ENCODE results near the gene NUDT8.
"Not testable (repeated sequence)": the region's sequence is repeated elsewhere in the genome, so short reads cannot be mapped to it uniquely, and the experiment has no call there.

The NUDT8 gene, protein sequence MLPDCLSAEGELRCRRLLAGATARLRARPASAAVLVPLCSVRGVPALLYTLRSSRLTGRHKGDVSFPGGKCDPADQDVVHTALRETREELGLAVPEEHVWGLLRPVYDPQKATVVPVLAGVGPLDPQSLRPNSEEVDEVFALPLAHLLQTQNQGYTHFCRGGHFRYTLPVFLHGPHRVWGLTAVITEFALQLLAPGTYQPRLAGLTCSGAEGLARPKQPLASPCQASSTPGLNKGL
- total RNA-seq = 0.91 to 4.3 (median 1.1) reads per million in 4 experiments

DNA sequence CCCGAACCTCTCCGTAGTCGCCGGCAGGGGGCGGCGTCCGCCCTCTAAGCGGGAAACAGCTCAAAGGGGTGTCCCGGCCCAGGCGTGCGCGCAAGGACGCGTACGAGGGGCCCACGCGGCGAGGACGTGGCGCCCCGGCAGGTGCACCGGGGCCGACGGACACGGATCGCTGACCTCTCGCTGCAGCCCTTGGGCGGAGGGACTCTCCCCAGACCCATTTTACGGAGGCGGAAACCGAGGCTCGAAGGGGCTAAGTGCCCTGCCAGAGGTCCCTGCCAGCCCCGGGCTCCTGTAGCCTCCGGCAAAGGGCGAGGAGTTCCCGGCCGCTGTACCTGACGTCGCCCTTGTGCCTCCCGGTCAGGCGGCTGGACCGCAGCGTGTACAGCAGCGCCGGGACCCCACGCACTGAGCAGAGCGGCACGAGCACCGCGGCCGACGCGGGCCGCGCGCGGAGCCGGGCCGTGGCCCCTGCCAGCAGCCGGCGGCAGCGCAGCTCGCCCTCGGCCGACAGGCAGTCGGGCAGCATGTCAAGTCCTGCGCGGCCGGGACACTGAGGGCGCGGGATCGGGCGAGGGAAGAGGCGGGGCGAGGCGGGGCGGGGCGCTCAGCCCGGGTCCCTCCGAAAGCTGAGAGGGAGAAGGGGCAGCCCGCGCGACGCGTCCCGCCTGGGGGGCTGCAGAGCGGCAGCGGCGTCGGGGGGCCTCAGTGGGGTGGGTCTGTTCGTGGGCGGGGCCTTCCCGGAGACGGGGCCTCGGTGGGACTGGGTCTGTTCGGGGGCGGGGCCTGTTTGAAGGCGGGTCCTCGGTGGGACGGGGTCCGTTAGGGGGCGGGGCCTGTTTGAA is at the start of gene NUDT8:
NUDT8 (minus strand) TSS at position 552 of the 842 bp plus-strand sequence; CDS start at position 526, 26 bp downstream.
- DNase-seq = peak; percentile 82

DNA sequence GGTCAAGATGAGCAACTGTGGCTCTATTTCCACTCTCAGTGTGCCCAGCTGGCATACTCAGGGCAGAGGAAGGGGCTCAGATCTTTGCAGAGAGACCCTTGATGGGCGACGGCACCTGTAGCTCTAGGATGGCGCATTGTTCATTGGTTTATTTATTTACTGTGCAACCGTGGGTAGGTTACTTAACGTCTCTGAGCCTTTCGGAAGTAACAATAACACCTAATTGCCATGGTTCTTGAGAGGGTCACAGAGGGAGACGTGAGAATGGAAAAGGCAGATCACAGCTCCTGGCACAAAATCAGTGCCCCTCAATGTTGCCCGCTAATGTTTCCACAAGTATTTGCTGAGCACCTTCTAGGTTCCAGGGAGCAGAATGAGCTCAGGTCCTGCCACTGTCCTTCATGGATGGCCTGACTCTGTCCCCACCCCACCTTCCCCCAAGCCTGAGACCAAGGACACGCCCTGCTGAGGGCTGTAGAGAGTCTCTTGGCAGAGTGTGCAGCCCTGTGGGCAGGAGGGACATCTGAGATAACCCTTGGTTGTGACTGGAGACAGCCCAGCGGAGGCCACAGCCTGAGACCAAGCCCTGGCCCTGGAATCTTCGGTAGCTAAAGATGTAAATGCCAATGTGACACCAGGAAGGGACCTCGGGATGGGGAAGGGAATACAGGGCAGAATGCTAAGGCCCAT is 45.5 kb upstream of the NUDT8 start:
- DNase-seq = no peak

DNA sequence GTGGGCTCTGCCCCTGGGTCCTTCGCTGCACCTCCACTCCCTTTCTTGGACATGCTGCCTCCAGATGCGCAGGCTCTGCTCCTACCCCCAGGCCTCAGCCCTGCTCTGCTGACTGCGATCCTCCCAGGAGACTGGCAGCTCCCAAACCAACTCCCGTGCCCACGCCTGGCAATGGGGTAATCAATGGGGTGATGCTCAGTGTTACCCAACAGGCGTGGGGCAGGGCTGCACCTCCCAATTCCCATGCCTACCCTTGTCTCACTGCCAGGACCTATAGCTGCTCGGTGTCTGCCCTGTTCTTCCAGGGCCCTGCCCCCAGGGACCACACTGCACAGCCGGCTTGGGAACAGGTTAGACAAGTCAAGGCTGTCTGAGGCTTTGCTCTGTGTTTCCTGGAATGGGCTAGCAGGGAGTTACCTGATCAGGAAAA is 44.7 kb upstream of the NUDT8 start, which contains the start of gene ALDH3B2:
ALDH3B2 (minus strand) TSS at position 182 of the 430 bp plus-strand sequence. CDS start 7,688 bp downstream, outside the sequence.
- DNase-seq = no peak

DNA sequence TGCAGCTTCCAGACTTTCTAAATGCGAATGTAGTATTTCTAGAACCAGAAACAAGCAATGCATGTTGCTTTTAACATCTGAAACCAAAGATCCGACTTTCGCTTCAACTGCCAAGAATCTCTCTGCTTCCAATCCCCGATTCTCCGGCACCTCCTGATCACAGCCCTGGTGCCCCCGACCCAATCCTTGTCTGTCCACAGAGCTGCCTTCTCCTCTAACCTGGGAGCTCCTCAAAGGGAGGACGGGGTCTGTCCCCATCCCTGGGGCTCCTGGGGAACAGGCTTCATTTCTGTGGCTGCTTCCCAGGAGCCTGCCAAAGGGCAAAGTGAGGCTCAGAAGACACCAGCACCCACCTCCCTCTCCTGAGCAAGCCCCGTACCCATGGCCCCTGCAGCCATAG is 44.2 kb upstream of the NUDT8 start:
- DNase-seq = no peak

DNA sequence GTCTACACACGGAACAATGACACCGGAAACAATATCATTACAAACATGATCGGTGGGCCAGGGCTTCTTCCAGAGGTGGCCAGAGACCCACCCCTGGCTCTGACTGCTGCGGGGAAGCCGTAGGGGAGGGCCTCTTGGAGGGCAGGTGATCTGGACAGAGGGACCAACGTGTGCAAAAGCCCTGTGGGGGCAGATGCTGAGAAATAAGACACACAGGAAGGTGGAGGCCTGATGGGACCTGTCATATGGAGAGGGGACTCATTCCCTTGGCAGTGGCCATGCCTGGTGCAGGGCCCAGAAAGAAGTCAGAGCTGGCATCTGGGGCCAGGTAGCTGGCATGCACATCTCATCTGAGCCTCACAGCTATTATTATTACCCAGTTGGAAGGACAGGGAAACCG is 43.6 kb upstream of the NUDT8 start:
- DNase-seq = no peak

DNA sequence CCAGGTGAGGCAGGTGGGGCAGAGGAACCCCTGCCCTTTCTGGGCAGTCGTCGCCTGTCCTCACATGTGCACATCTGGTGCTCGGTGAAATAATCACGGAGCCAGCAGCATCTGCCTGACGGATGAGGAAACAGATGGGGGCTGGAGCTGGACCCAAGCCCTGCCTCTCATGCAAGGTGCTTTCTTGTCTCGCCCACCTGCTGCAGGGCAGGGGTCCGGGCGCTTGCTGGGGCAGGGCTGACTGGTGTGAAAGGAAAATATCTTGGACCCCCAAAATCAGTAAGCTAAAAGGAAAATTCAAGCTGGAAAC is 41.4 kb upstream of the NUDT8 start:
- DNase-seq = no peak

DNA sequence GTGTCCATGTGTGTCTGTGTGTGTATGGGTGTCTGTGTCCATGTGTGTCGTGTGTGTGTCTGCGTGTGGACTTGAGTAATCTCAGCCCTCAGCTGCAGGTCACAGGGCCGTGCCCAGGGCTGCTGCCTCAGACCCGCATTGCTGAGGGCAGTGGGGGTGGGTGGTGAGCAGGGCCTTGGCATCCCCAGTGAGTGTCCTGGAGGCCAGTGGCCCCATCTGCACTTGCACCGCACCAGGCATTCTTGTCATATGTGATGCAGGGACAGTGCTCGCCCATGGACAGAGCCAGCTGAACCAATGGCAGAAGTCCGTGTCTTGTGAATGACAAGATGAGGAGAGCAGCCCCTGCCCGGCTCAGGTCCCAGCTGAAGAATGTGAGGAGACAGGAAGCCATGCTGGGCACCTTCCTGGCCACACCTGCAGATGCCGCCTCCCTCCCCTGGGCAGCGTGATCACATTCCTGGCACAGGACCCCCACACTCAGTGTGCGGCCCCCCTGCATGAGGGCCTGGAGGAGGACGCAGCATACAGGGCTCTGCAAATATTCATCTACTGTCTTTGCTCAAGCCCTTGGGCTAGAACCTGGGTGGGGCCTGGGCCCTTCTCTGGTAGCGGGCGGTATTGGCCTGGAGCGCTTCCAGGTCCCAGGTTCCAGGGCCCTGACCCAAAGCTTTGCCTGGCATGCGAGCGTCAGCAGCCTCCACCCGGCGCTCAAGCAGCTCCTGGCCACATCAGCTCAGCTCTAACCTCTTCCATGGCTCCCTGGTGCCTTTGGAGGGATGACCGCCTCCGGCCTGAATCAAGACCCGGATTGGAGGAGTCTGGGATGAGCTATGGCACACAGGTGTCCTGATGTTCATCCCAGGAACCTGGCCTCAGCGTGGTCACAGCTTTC is 40.8 kb upstream of the NUDT8 start:
- no peak for DNase-seq

DNA sequence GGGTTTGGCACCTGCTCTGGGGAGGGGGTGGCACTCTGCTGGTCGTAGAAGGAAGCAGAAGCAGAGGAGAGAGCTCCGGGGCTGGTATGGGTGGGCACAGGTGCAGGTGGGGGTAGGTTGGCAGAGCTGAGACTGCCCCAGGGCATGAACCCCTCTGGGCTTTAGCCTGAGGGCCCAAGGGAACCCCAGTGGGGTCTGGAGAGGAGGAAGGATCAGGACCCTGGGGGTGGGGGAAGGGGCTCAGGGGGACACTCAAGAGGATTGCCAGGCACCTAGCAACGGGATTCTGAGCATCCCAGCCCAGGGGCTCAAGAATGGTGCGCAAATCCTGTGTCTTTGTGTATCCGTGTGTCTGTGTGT is 38.4 kb upstream of the NUDT8 start:
- DNase-seq = no peak

DNA sequence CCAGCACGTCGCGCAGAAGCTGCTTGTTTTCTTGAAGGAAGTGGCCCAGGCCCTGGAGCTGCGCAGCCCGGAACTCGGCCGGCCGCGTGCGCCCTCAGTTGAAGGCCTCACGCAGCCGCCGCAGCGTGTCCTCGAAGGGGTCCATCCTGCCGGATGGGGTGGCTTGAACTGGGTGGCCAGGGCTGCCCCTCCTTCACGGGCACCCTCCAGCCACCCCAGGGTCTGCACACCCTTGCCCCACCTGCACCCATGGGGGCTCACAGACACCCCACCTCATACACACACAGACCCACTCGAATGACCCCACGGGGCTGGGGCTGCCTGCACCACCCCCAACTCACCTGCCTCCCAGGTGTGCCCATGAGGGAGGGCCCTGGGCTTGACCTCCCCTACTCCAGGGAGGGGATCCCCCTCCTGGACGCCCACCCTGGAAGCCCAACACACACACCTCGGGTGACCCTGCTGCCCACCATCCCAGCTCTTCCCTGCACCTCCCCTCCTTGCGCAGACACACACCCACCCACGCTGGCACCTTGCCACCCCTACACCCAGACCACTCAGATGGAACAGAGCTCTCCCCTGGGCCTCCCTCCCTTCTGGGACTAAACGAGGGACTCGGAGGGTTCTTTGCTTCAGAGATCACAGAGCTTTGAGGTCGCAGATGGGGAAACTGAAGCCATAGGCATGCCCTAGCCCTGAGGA is 37.9 kb upstream of the NUDT8 start:
- DNase-seq = no peak

DNA sequence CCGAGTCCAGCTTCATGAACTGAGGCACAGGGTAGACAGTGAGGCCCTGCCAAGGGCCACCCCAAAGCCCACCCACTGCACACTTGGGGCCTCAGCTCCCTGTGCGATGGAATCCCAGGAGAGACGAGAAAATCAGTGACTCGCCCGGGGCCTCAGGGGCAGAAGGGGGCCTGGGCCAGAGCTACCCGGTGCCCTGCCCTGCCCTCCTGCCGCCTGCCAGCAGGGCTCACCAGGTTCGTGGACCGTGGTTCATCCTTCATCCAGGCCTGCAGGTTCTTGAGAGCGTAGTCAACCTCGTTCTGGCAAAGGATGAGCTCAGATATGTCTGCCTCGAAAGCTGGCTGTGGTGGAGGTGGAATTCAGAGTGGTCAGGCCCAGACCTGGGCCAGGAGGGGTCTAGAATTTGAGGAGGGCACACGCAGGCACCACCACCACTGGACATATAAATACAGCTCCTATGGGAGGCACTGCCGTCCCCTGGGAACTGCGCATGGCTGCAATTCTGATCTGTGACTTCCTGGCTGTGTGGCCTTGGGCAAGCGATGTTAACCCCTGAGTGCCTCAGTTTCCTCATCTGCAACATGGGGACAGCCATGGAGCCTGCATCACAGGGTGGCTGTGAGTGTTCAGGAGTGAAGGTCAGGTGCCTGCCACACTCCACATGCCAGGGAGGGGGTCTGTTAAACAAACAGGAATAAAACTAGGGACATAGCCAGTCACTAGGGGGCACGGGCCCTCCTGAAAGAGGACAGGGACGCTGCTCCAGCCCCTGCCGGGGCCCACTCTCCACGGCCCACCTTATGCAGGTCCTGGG is 37.1 kb upstream of the NUDT8 start:
- no peak for DNase-seq

DNA sequence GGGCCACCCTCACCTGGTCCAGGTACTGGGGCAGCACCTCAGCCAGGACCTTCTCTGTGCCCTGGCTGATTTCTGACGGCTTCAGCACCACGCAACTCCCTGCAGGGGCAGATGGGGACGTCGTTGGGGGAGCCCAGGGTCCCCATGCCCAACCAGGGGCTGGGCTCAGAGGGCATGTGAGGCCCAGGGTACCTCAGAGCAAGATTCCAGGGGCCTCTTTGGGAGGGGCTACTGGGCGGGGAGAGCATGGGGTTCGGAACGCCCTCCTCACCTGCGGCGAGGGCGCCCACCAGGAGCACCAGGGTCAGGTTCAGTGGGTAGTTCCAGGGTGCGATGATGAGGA is 36.5 kb upstream of the NUDT8 start:
- DNase-seq = no peak

DNA sequence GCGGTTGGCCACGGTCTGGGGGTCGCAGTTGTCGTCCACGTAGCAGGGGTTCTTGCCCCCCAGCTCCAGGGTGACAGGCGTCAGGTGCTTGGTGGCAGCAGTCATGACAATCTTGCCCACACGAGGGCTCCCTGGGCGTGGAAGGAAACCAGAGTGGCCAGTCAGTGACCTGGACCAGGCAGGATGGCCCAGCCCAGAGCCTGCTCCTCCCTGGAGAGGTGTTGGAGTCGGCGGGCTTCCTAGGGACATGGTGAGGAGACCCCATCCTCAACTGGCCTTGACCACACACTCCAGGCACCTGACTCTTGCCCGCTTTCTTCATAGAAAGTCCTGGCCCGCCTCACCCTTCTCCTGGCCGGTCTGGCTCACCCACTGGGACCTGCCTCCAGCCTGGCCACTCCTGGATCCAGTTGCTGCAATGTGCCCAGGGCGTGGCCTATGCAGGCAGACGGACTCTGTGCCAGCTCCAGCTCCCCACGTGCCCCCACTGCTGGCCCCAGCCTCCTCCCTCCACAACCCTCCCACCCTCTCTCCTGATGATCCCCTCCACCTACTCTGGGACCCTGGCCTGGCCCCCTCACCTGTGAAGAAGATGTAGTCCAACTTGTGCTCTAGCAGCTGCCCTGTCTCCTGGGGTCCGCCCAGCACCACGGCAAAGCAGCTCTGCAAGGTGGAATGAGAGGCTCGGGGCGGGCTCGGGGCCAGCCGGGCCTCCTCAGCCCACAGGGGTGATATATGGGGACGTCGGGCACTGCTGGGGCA is 36.0 kb upstream of the NUDT8 start:
- DNase-seq = no peak

DNA sequence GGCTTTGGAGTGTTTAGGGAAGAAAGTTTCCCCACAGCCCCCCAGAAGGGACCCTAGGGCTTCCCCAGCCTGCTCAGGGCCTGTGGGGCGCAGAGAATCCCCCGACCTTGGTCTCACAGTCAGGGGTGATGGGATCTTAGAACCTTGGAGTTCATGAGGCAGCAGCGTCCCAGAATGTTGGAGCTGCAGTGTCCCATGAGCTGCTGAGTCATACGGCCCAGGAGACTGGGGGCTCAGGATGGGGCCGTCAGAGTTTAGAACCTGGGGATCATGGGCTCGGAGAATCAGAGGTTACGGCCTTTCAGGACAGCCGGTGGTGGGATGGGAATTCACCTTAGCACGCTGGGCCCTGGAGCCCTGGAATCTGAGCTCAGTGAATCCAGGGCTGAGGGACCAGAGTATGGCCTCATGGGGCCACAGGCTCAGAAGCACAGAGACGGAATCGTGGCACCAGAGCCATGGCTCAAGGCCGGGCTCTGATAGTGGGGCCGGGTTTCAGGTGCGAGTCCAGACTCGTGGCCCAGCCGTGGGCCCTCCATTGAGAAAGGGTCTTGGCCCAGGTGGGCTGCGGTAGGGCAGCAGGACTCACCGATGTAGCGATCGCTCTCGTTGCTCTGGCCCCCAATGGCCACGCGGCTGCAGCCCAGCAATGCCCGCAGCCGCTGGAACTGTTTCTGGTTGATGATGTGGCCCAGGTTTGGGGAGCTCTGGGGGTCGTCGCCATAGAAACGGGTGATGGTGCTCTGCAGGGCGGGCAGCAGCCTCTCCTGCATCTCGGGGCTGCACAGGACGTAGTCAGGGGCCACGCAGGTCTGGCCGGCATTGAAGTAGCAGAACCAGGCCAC is 35.2 kb upstream of the NUDT8 start:
- no peak for DNase-seq

DNA sequence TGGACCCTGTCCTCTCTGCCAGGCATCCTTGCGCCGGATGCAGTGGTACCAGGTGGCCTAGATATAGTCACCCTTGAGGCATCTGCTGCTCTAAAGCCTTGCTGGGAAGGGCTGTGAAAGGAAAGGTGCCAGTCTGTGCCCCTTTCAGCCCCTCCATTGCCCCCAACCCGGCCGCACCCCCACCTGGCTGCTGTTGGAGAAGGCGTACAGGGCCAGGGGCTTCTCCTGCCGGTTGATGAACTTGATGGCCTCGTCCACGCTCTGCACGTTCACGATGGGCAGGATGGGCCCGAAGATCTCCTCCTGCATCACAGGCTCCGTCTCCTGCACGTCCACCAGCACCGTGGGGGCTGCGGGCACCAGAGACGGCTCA is 34.5 kb upstream of the NUDT8 start:
- no peak for DNase-seq

DNA sequence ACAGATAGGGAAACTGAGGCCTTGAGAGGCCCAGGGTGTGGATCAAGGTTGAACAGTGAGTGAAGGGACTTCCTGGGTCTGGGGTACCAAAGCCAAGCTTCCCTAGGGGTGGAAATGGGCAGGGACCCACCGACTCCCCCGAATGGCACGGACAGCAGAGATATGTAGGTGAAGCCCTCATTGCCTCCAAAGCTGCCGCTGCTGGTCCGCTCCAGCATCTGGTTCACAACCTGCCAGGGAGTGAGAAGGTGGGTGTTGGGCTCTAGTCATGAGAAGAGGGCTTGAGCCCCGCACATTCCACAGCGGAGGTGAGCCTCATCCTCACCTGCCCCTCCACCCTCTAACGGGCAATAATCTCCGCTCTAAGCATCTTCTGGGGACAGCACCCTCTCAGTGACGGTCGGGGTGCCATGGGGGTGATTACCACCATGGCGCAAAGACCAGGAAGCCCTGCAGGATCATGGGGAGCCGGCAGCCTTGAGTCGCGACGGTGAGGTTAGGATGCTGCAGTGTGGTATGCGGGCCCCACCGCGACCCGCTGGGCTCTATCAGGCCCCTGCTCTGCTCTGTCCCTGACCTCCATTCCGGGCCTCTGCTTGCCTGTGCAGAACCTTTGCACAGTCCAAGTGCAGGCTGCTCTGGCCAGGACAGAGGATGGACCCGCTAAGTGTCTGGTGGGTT is 33.9 kb upstream of the NUDT8 start:
- DNase-seq = no peak

DNA sequence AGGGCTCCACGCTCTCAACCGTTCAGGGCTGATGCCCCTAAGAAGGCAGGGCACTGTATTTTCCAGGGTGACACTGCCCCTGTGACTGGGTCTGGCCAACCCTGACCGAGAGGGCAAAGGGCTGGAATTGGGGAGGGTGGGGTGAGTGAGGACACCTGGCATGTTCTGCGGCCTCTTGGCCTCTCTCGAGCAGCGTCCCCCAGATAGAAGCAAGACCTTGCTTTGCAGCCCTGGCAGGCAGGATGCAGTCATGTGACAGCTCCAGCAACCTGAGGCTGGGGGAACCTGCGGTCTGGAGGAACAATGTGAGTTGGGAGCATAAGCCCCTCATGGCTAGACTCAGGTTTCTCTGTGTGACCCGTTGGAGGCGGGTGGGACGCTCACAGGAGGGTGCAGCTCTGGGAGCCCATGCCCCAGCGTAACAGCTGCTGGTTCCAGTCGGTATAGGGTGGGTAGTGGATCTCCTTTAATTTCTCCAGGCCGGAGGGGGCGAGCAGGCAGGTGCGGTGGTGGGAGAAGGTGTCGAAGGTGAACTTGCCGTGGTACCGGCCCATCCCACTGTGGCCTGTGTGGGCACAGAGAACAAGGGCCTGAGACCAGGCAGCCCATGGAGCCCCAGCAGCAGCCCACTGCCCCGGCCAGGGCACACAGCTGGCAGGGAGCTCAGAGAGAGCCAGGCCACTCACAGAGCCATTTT is 33.2 kb upstream of the NUDT8 start:
- DNase-seq = no peak

DNA sequence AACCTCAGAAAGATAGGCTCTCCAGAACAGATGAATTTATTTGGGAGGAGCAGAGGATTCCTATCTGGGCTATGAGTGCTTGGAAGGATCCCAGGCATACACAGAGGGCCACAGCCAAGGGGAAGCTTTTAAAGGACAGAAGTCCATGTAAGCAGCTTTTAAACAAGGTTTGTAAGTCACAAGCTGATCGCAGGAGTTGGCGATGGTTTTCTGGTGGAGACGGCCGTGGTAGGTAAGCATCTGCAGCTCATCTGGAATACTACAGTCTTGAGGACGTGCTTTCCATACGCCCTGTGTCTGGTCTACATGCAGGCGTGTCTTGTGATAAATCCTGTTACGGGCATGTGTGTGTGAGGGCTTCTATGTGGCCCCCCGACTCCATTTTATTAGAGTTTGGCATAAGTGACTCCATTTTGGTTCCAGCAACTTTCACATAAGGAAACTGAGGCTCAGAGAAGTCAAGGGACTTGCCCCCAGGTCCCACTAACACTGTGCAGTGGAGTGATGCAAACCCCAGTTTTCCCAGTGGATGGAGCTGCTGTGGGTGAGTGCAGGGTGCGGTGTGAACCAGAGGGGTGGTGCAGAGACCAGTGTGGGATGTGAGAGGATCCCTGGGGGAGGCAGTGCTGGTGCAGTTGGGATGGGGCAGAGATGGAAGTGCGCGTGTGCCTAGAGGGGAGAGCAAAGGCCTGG is 32.6 kb upstream of the NUDT8 start:
- no peak for DNase-seq

DNA sequence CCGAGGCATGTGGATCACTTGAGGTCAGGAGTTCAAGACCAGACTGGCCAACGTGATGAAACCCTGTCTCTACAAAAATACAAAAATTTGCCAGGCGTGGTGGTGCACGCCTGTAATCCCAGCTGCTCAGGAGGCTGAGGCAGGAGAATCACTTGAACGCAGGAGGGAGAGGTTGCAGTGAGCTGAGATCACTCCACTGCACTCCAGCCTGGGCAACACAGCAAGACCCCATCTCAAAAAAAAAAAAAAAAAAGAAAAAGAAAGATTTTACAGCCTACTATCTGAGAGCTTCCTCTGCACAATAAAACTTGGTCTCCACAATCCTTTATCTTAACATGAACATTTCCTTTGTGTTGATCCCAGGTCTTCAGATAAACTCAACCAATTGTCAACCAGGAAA is 31.0 kb upstream of the NUDT8 start:
- not testable (repeated sequence) for DNase-seq
